HG03025 (cell line): Measurements from ENCODE around the gene FAM219B.

Experiments
- ATAC-seq: cut with Tn5 transposase; IDR thresholded peaks from one replicate; pipeline ENCODE4 v1.9.1; 2021; ENCODE audit warnings: mild to moderate bottlenecking, moderate library complexity; ENCODE audit not compliant: unreplicated experiment, low FRiP score

The FAM219B gene

DNA sequence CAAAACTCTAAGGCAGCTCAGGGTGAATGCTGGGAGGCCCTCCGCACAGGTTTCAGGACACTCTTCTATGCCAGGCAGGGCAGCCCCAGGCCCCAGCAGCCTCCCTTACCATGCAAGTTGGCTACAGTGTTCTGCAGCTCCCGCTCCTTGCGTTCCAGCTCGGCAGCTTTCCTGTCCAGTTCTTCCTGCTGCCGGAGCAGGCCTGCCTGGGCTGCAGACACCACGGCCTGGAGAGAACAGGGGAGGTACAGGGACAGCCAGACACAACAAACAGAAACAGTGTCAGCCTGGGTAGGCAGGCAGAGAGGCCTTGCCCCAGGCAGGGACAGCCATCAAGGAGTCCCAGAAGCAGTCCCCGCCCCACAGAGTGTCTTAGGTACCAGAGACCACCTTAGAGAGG, 54.7 kb downstream of the FAM219B start:
- ATAC-seq: no peak

GRCh38 chr15:74850393-74850792, 56.3 kb downstream of the FAM219B start:
- no peak for ATAC-seq
